Karpas-422 (cell line): ENCODE measurements around the gene CRPPA. TPM values are rescaled to one million over a fixed set of nuclear protein-coding genes. Genes with fewer than 3 reads are reported as not detected.

Experiments used
- DNase-seq: peaks from one replicate; pipeline ENCODE4 v3.0.0-alpha.2; 2015
- H2AFZ ChIP-seq: fragments of 200-600 bp; sonication (generic); 2 replicates; pipeline ENCODE4 v1.6.1; 2014; ENCODE audit warnings: antibody characterized with exemption, low read length, mixed read lengths
- H3K27ac ChIP-seq: fragments of 200-600 bp; sonication (generic); 2 replicates; pipeline ENCODE4 v1.5.1; 2014; ENCODE audit warnings: mild to moderate bottlenecking, low read length, moderate library complexity
- H3K27me3 ChIP-seq: fragments of 200-600 bp; sonication (generic); 2 replicates; pipeline ENCODE4 v1.6.1; 2014; ENCODE audit warnings: low read length, mixed read lengths
- H3K36me3 ChIP-seq: fragments of 200-600 bp; sonication (generic); 2 replicates; pipeline ENCODE4 v1.6.1; 2014; ENCODE audit warnings: low read length, mixed read lengths; ENCODE audit not compliant: insufficient read depth
- H3K4me1 ChIP-seq: fragments of 200-600 bp; sonication (generic); 2 replicates; pipeline ENCODE4 v1.6.1; 2014; ENCODE audit warnings: mild to moderate bottlenecking, low read length, mixed read lengths
- H3K4me2 ChIP-seq: fragments of 200-600 bp; sonication (generic); 2 replicates; pipeline ENCODE4 v1.6.1; 2014; ENCODE audit warnings: low read length, low read depth, mild to moderate bottlenecking; ENCODE audit not compliant: poor library complexity, severe bottlenecking
- H3K4me3 ChIP-seq: fragments of 200-600 bp; sonication (generic); 2 replicates; pipeline ENCODE4 v1.5.1; 2014; ENCODE audit warnings: mild to moderate bottlenecking, antibody characterized with exemption, low read length, mixed read lengths
- H3K79me2 ChIP-seq: fragments of 200-600 bp; sonication (generic); 2 replicates; pipeline ENCODE4 v1.6.1; 2014; ENCODE audit warnings: mild to moderate bottlenecking, low read length, mixed read lengths
- H3K9ac ChIP-seq: fragments of 200-600 bp; sonication (generic); 2 replicates; pipeline ENCODE4 v1.6.0; 2014; ENCODE audit warnings: low read length
- H3K9me2 ChIP-seq: fragments of 200-600 bp; sonication (generic), shearing (Covaris generic); replicated peaks from 2 replicates; pipeline ENCODE4 v1.6.0; 2014; ENCODE audit warnings: mild to moderate bottlenecking, low read length, moderate library complexity; ENCODE audit not compliant: insufficient read depth
- H3K9me3 ChIP-seq: fragments of 300-700, 200-600 bp; sonication (generic); 2 replicates; pipeline ENCODE4 v1.6.1; 2014; ENCODE audit warnings: low read length, mixed read lengths
- H4K20me1 ChIP-seq: fragments of 200-600 bp; sonication (generic); 2 replicates; pipeline ENCODE4 v1.6.1; 2014; ENCODE audit warnings: mild to moderate bottlenecking, antibody characterized with exemption, low read length, low read depth; ENCODE audit not compliant: insufficient read depth
- total RNA-seq: library from RNA; depleted of rRNA; stranded (reverse); fragments of >200 nt; shearing (Covaris generic); gene quantifications from 2 replicates; pipeline ENCODE4 v1.2.3, GENCODE V29; 2014; ENCODE audit warnings: low replicate concordance

CRPPA gene
- total RNA-seq, 1 experiment from 2014 or later: 0.07 TPM

DNA sequence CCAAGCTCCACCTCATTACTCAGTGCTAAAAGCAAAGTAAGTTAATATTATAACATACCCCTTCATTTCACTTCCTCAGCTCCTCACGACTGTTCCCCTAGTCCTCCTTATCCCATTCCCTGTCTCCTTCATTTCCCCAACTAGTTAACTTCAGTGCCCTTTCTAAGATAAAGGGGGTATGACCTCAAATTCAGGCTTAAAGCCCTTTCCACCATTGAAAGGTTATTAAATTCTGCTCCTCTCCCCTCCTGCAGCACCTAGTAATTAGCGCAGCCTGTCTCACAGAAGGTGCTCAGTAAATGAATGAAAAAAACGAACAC is 1.0 kb downstream of the CRPPA start:
- H3K4me2 ChIP-seq: peak overlapping the region; percentile 90
- no peaks in the 10 kb centered on the region for H3K9me3 ChIP-seq
- no peak overlapping the region for H3K27ac ChIP-seq
- no peaks in the 10 kb centered on the region for H3K9me2 ChIP-seq
- H3K36me3 ChIP-seq: no peaks in the 10 kb centered on the region
- no peaks in the 10 kb centered on the region for H3K27me3 ChIP-seq
- H3K4me3 ChIP-seq: peak overlapping the region; percentile 78
- no peaks in the 10 kb centered on the region for H4K20me1 ChIP-seq
- H3K79me2 ChIP-seq: no peaks in the 10 kb centered on the region
- peak overlapping the region; percentile 98 for H2AFZ ChIP-seq
- no peak for DNase-seq
- peaks cover 18% of the 10 kb centered on the region for H3K4me1 ChIP-seq
- peak overlapping the region; percentile 87 for H3K9ac ChIP-seq

- no peak for DNase-seq
- Histone ChIP-seq H3K4me3 (peak overlapping the region; percentile 78; the same call in 1 of the 2 replicates), H3K79me2 (no peaks in the 10 kb centered on the region), H3K36me3 (no peaks in the 10 kb centered on the region), H3K4me1 (peaks cover 18% of the 10 kb centered on the region), H3K9ac (peak overlapping the region; percentile 87), H3K4me2 (peak overlapping the region; percentile 90), H3K27me3 (no peaks in the 10 kb centered on the region), H3K9me3 (no peaks in the 10 kb centered on the region), H3K9me2 (no peaks in the 10 kb centered on the region), H2AFZ (peak overlapping the region; percentile 98), H3K27ac (no peak overlapping the region), H4K20me1 (no peaks in the 10 kb centered on the region)
Measured at GRCh38 chr7:16419859-16420258, 1.5 kb downstream of the CRPPA start.

GRCh38 chr7:16419126-16419525 is 2.2 kb downstream of the CRPPA start:
- no peaks in the 10 kb centered on the region for H3K9me2 ChIP-seq
- H3K79me2 ChIP-seq: no peaks in the 10 kb centered on the region
- no peak overlapping the region for H3K4me3 ChIP-seq
- no peak for DNase-seq
- H3K27ac ChIP-seq: no peak overlapping the region
- no peak overlapping the region for H3K9ac ChIP-seq
- H3K27me3 ChIP-seq: no peaks in the 10 kb centered on the region
- H3K36me3 ChIP-seq: no peaks in the 10 kb centered on the region
- peaks cover 18% of the 10 kb centered on the region for H3K4me1 ChIP-seq
- H3K9me3 ChIP-seq: no peaks in the 10 kb centered on the region
- no peak overlapping the region for H3K4me2 ChIP-seq
- H4K20me1 ChIP-seq: no peaks in the 10 kb centered on the region
- no peak overlapping the region for H2AFZ ChIP-seq

DNA sequence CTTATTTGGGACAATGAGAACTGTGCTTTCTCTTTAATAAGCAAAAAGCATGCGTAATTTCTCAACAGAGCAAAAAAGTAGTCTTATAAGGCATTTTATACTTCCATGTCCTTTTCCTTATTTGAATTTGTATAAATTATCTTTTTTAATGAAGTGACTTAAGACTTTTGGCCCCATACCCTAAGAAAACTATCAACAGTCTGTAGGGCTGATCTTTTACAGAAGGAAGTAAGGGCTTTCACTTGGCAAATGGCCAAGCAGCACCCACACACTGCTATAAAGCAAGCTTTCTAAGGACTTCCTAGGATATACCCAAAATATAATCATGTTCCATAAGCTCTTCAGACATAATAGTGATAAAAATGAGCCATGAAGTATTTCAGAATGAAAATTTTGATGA is 3.4 kb downstream of the CRPPA start:
- Histone ChIP-seq H3K9me2 (no peaks in the 10 kb centered on the region), H4K20me1 (no peaks in the 10 kb centered on the region), H3K9me3 (no peaks in the 10 kb centered on the region), H3K36me3 (no peaks in the 10 kb centered on the region), H3K4me1 (peaks cover 18% of the 10 kb centered on the region), H3K9ac (no peak overlapping the region), H3K4me3 (no peak overlapping the region), H3K27ac (no peak overlapping the region), H3K27me3 (no peaks in the 10 kb centered on the region), H3K79me2 (no peaks in the 10 kb centered on the region), H3K4me2 (no peak overlapping the region), H2AFZ (no peak overlapping the region)
- peak; percentile 45 for DNase-seq

DNA sequence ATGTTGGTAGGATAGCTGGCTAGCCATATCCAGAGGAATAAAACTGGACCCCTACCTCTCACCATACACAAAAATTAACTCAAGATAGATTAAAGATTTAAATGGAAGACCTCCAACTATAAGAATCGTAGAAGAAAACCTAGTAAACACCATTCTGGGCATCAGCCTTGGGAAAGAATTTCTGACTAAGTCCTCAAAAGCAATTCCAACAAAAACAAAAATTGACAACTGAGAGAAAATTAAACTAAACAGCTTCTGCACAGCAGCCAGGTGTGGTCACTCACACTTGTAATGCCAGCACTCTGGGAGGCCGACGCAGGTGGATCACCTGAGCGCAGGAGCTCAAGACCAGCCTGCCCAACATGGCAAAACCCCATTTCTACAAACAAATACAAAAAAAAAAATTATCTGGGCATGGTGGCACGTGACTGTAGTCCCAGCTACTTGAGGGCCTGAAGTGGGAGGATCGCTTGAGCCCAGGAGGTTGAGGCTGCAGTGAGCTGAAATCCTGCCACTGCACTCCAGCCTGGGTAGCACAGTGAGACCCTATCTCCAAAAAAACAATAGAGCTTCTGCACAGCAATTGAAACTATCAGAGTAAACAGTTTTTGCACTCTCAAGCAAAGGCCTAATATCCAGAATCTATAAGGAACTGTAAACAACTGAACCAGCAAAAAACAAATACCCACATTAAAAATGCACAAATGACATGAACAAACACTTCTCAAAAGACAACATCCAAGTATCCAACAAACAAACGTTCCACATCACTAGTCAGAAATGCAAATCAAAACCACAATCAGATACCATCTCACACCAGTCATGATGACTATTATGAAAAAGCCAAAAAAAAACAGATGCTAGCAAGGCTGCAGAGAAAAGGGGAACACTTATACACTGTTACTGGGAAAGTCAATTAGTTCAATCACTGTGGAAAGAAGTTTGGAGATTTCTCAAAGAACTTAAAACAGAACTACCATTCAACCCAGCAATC is 4.8 kb downstream of the CRPPA start:
- Histone ChIP-seq H3K9me3 (no peaks in the 10 kb centered on the region), H3K27me3 (no peaks in the 10 kb centered on the region), H3K27ac (no peak overlapping the region), H3K9me2 (no peaks in the 10 kb centered on the region), H3K36me3 (no peaks in the 10 kb centered on the region), H3K4me3 (no peak overlapping the region), H3K4me2 (no peak overlapping the region), H2AFZ (no peak overlapping the region), H3K9ac (no peak overlapping the region), H3K4me1 (peaks cover 17% of the 10 kb centered on the region), H4K20me1 (no peaks in the 10 kb centered on the region), H3K79me2 (no peaks in the 10 kb centered on the region)
- DNase-seq: no peak

- Histone ChIP-seq H3K36me3 (no peaks in the 10 kb centered on the region), H3K9me3 (no peaks in the 10 kb centered on the region), H3K27ac (no peak overlapping the region), H3K9me2 (no peaks in the 10 kb centered on the region), H3K4me1 (no peaks in the 10 kb centered on the region), H4K20me1 (no peaks in the 10 kb centered on the region), H3K4me2 (no peak overlapping the region), H2AFZ (no peak overlapping the region), H3K27me3 (no peaks in the 10 kb centered on the region), H3K9ac (no peak overlapping the region), H3K79me2 (no peaks in the 10 kb centered on the region), H3K4me3 (no peak overlapping the region)
- DNase-seq: no peak
Measured at GRCh38 chr7:16412274-16413254, 8.8 kb downstream of the CRPPA start.

- no peaks in the 10 kb centered on the region for H3K9me2 ChIP-seq
- no peaks in the 10 kb centered on the region for H3K9me3 ChIP-seq
- no peaks in the 10 kb centered on the region for H3K4me1 ChIP-seq
- no peak overlapping the region for H3K4me3 ChIP-seq
- no peak overlapping the region for H3K4me2 ChIP-seq
- no peaks in the 10 kb centered on the region for H3K27me3 ChIP-seq
- H4K20me1 ChIP-seq: no peaks in the 10 kb centered on the region
- no peak for DNase-seq
- H3K9ac ChIP-seq: no peak overlapping the region
- H3K79me2 ChIP-seq: no peaks in the 10 kb centered on the region
- H3K36me3 ChIP-seq: no peaks in the 10 kb centered on the region
- H2AFZ ChIP-seq: no peak overlapping the region
- no peak overlapping the region for H3K27ac ChIP-seq
Measured at GRCh38 chr7:16411391-16411790, 9.9 kb downstream of the CRPPA start.

DNA sequence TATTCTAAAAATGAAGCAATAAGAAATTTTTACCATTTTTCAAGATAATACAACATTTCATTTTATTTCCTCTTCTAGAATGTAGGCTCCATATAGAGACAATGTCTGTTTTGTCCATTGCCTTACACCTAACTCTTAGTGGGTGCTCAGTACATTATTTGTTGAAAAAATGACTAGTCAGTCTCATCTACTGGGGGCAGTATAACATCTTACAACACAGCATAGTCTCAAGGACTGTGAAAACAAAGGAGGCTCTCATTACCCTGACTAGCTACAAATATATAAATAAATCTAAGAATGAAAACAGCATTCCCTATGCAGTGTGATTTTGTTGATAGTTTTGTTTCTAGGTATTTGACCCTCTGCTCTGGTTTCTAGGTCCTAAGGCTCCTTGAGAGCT is 11.6 kb downstream of the CRPPA start:
- Histone ChIP-seq H3K27ac (no peak overlapping the region), H2AFZ (no peak overlapping the region), H3K9me3 (no peaks in the 10 kb centered on the region), H3K4me1 (no peaks in the 10 kb centered on the region), H3K27me3 (no peaks in the 10 kb centered on the region), H3K9ac (no peak overlapping the region), H4K20me1 (no peaks in the 10 kb centered on the region), H3K79me2 (no peaks in the 10 kb centered on the region), H3K9me2 (no peaks in the 10 kb centered on the region), H3K4me3 (no peak overlapping the region), H3K36me3 (no peaks in the 10 kb centered on the region), H3K4me2 (no peak overlapping the region)
- no peak for DNase-seq
